ENCODE measurements around the gene DDX46. TPM values are rescaled to one million over a fixed set of nuclear protein-coding genes. Genes with fewer than 3 reads are reported as not detected.
"Not testable (repeated sequence)": the region's sequence is repeated elsewhere in the genome, so short reads cannot be mapped to it uniquely, and the experiment has no call there.

The DDX46 gene
- total and polyA plus RNA-seq, 7 donors, result 16.5 to 48.7 (median 46.5) TPM

DNA sequence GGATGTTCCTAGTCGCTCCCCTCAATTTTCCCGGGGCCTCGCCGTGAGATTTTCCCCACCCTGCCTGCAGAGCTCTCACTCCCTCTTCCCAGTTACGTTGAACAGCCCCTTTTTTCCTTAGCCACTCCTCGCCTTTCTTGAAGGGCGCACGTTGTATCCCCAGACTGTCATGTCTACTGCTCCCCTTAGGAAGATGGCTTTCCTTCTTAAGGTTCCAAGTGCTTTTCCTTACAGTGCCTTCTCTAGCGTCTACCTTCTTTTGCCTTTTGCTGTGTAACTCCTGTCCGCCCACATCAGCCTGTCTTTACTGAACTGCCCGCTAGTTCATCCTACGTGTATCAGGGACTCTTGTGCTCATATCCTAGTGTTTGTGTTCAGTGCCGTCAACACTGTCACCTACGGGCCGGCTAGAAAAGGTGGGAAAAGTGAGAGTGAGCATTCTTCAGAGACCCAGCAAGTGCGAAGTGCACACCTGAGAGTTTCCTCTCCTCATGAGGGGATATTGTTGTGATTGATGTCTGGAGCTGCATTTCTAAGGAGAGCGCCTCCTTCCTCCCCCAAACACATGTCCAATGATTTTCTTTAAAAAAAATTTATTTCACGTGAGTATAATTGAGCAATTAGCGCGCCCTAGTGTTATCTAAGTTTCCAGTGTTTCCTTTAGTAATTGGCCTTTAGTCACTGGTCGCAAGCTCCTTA lies 19.5 kb upstream of the DDX46 start:
- WGBS, 3 donors, result 5 to 7% (median 6%) methylated on average over 21 of the region's 21 CpGs
- Histone ChIP-seq H3K27me3 (ENCODE audit: insufficient read depth in 3 of 3, low read length in 2 of 3) (no peaks in the 10 kb centered on the region), H3K4me3 (peak overlapping the region; percentile 96), H3K4me1 (peaks cover 13% of the 10 kb centered on the region), H3K9me3 (no peaks in the 10 kb centered on the region), H3K27ac (peak overlapping the region; percentile 97), H3K36me3 (ENCODE audit: insufficient read depth in 1 of 2, low read depth in 1 of 2) (peaks cover 0 to 34% of the 10 kb centered on the region in 2 donors)
- TF ChIP-seq, protein P1, sequence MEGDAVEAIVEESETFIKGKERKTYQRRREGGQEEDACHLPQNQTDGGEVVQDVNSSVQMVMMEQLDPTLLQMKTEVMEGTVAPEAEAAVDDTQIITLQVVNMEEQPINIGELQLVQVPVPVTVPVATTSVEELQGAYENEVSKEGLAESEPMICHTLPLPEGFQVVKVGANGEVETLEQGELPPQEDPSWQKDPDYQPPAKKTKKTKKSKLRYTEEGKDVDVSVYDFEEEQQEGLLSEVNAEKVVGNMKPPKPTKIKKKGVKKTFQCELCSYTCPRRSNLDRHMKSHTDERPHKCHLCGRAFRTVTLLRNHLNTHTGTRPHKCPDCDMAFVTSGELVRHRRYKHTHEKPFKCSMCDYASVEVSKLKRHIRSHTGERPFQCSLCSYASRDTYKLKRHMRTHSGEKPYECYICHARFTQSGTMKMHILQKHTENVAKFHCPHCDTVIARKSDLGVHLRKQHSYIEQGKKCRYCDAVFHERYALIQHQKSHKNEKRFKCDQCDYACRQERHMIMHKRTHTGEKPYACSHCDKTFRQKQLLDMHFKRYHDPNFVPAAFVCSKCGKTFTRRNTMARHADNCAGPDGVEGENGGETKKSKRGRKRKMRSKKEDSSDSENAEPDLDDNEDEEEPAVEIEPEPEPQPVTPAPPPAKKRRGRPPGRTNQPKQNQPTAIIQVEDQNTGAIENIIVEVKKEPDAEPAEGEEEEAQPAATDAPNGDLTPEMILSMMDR (IDR thresholded peaks at IDR 0.05), result no peak
- ATAC-seq (peak; percentile 20 to 56 (median 36)), DNase-seq (no peak)
- intact Hi-C loops (cut with DNase I), result loop anchor here in 1 of 2 donors (1.0 to 2.0 kb wide), 2 partner anchors 108 to 165 kb away; no protein-coding TSS in a partner anchor

DNA sequence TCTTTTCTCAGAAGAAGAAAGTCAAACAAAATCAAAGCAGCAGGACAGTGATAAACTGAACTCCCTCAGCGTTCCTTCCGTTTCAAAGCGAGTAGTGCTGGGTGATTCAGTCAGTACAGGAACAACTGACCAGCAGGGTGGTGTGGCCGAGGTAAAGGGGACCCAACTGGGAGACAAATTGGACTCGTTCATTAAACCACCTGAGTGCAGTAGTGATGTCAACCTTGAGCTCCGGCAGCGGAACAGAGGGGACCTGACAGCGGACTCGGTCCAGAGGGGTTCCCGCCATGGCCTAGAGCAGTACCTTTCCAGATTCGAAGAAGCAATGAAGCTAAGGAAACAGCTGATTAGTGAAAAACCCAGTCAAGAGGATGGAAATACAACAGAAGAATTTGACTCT lies 17.5 kb upstream of the DDX46 start:
- DNase-seq, result no peak
- intact Hi-C loops (cut with DNase I), result no loop called here
- H3K27ac ChIP-seq, result no peak overlapping the region
- no peak for ATAC-seq
- H3K9me3 ChIP-seq, result no peaks in the 10 kb centered on the region
- TF ChIP-seq, protein P1 (IDR thresholded peaks at IDR 0.05), result no peak
- 87 to 94% (median 91%) methylated on average over 11 of the region's 11 CpGs for WGBS, 3 donors
- peaks cover 0 to 44% of the 10 kb centered on the region in 2 donors for H3K36me3 ChIP-seq (ENCODE audit: insufficient read depth in 1 of 2, low read depth in 1 of 2)
- H3K4me1 ChIP-seq, result peaks cover 13% of the 10 kb centered on the region
- H3K4me3 ChIP-seq, result no peak overlapping the region
- H3K27me3 ChIP-seq (ENCODE audit: insufficient read depth in 3 of 3, low read length in 2 of 3), result no peaks in the 10 kb centered on the region

DNA sequence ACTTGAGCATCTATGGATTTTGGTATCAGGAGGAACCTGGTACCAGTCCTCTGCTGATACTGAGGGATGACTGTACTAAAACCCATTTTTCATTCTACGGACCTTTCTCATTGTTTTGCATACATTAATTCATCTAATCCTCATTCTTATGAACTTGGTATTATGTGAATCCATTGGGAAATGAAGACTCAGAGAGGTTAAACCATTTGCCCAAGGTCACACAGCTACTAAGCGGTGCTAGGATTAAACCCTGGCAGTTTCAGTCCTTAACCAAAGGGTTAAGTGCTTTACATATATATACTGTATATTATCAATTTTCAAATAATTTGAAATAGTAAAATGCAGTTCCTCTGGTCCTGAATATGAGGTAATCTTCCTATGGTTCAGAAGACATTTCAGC lies 16.4 kb upstream of the DDX46 start:
- intact Hi-C loops (cut with DNase I), result no loop called here
- no peak overlapping the region for H3K27ac ChIP-seq
- TF ChIP-seq, protein P1 (IDR thresholded peaks at IDR 0.05), result no peak
- ATAC-seq (no peak), DNase-seq (no peak)
- no peaks in the 10 kb centered on the region for H3K27me3 ChIP-seq (ENCODE audit: insufficient read depth in 3 of 3, low read length in 2 of 3)
- peaks cover 10% of the 10 kb centered on the region for H3K4me1 ChIP-seq
- H3K9me3 ChIP-seq, result no peaks in the 10 kb centered on the region
- H3K4me3 ChIP-seq, result no peak overlapping the region
- 93 to 96% (median 94%) methylated on average over 2 of the region's 2 CpGs for WGBS, 3 donors
- H3K36me3 ChIP-seq (ENCODE audit: insufficient read depth in 1 of 2, low read depth in 1 of 2), result peaks cover 0 to 48% of the 10 kb centered on the region in 2 donors

DNA sequence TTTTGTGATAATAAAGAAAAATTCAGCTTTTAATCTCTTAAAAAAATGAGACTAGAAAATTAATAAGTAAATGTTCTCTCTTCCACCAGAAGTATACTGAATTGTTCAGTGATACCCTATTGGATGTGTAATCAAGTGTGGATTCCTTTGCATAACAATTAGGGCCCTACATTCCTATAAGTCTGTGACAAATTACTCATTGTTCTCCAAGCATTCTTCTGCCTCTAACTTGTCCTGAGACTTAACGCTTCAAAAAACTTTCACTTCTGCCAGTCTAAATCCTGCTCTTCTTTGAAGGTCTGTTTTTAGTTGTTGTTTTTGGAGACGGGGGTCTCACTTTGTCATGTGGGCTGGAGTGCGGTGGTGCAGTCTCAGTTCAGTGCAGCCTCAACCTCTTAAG lies 9.2 kb upstream of the DDX46 start:
- TF ChIP-seq, protein P1 (IDR thresholded peaks at IDR 0.05), result no peak
- no peaks in the 10 kb centered on the region for H3K4me1 ChIP-seq
- no peaks in the 10 kb centered on the region for H3K9me3 ChIP-seq
- ATAC-seq (no peak), DNase-seq (no peak)
- no peak overlapping the region for H3K4me3 ChIP-seq
- no peaks in the 10 kb centered on the region for H3K27me3 ChIP-seq (ENCODE audit: insufficient read depth in 3 of 3, low read length in 2 of 3)
- no peak overlapping the region for H3K27ac ChIP-seq
- intact Hi-C loops (cut with DNase I), result no loop called here
- WGBS, 3 donors, result 91 to 93% (median 92%) methylated on average over 3 of the region's 3 CpGs
- peaks cover 0 to 44% of the 10 kb centered on the region in 2 donors for H3K36me3 ChIP-seq (ENCODE audit: insufficient read depth in 1 of 2, low read depth in 1 of 2)

DNA sequence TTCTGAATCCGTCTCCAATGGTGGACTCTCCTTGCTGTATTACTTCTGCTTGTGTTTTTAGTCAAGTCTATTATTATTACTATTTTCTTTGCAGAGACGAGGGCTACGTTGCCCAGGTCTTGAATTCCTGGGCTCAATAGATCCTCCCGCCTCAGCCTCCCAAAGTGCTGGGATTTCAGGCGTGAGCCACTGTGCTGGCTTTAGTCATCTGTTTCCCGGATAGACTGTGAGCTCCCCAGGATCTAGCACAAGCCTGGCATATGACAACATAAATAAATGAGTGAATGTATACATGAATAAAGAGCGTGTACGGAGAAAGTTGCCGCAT lies 439 bp upstream of the DDX46 start:
- H3K27me3 ChIP-seq (ENCODE audit: insufficient read depth in 3 of 3, low read length in 2 of 3), result no peaks in the 10 kb centered on the region
- peaks cover 21% of the 10 kb centered on the region for H3K4me1 ChIP-seq
- ATAC-seq, result peak in 3 of 4 donors; percentile 9 to 25 (median 23)
- peak overlapping the region; percentile 96 for H3K4me3 ChIP-seq
- TF ChIP-seq, protein P1 (IDR thresholded peaks at IDR 0.05), result no peak
- 21 to 24% (median 22%) methylated on average over 9 of the region's 9 CpGs for WGBS, 3 donors
- H3K9me3 ChIP-seq, result no peaks in the 10 kb centered on the region
- DNase-seq, result no peak
- H3K27ac ChIP-seq, result peak overlapping the region; percentile 88
- intact Hi-C loops (cut with DNase I), result no loop called here
- H3K36me3 ChIP-seq (ENCODE audit: insufficient read depth in 1 of 2, low read depth in 1 of 2), result no peaks in the 10 kb centered on the region

DNA sequence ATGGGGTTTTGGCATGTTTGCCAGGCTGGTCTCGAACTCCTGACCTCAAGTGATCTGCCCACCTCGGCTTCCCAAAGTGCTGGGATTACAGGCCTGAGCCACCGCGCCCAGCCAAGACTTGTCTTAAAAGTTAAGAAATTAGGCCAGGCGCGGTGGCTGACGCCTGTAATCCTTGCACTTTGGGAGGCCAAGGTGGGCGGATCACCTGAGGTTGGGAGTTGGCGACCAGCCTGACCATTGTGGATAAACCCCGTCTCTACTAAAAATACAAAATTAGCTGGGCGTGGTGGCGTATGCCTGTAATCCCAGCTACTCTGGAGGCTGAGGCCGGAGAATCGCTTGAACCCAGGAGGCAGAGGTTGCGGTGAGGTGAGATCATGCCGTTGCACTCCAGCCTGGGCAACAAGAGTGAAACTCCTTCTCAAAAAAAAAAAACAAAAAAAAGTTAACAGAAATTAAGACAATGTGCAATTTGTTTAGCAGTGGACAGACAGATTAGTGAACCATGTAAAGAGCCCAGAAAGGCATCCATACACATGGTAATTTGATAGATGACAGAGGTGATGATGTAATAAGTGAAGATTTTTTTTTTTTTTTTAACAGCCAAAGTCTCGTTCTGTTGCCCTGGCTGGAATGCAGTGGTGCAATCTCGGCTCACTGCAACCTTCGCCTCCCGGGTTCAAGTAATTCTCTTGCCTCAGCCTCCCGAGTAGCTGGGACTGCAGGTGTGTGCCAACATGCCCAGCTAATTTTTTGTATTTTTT lies 9.1 kb downstream of the DDX46 start:
- H3K4me3 ChIP-seq; H3K4me1 ChIP-seq; H3K27ac ChIP-seq; H3K27me3 ChIP-seq (ENCODE audit: insufficient read depth in 3 of 3, low read length in 2 of 3); ATAC-seq; H3K9me3 ChIP-seq; intact Hi-C loops (cut with DNase I); DNase-seq: not testable (repeated sequence)
- H3K36me3 ChIP-seq (ENCODE audit: insufficient read depth in 1 of 2, low read depth in 1 of 2), result peaks cover 6 to 90% of the 10 kb centered on the region in 2 donors
- 92 to 93% (median 92%) methylated on average over 21 of the region's 21 CpGs for WGBS, 3 donors
